Measurements from ENCODE around the gene MARK1. TPM values are rescaled to one million over a fixed set of nuclear protein-coding genes. Genes with fewer than 3 reads are reported as not detected.

Gene MARK1
- total RNA-seq, 1 experiment from 2014 or later: not detected

- H3K9me3 ChIP-seq (ENCODE audit: control insufficient read depth, insufficient read depth, low read depth, low read length): no peaks in the 10 kb centered on the region
- H3K4me3 ChIP-seq (ENCODE audit: low read depth in 2 of 2, low read length in 2 of 2): no peak overlapping the region
- intact Hi-C loops (cut with micrococcal nuclease; ENCODE audit: unreplicated experiment): no loop called here
- no peak for TF ChIP-seq POLR2AphosphoS5 (IDR thresholded peaks at IDR 0.05; ENCODE audit: low read depth, low read length)
- TF ChIP-seq, protein P1, sequence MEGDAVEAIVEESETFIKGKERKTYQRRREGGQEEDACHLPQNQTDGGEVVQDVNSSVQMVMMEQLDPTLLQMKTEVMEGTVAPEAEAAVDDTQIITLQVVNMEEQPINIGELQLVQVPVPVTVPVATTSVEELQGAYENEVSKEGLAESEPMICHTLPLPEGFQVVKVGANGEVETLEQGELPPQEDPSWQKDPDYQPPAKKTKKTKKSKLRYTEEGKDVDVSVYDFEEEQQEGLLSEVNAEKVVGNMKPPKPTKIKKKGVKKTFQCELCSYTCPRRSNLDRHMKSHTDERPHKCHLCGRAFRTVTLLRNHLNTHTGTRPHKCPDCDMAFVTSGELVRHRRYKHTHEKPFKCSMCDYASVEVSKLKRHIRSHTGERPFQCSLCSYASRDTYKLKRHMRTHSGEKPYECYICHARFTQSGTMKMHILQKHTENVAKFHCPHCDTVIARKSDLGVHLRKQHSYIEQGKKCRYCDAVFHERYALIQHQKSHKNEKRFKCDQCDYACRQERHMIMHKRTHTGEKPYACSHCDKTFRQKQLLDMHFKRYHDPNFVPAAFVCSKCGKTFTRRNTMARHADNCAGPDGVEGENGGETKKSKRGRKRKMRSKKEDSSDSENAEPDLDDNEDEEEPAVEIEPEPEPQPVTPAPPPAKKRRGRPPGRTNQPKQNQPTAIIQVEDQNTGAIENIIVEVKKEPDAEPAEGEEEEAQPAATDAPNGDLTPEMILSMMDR (IDR thresholded peaks at IDR 0.05): no peak
- TF ChIP-seq TCF7L2 (IDR thresholded peaks at IDR 0.05; ENCODE audit: low read depth, low read length): no peak
- TF ChIP-seq, protein P2, sequence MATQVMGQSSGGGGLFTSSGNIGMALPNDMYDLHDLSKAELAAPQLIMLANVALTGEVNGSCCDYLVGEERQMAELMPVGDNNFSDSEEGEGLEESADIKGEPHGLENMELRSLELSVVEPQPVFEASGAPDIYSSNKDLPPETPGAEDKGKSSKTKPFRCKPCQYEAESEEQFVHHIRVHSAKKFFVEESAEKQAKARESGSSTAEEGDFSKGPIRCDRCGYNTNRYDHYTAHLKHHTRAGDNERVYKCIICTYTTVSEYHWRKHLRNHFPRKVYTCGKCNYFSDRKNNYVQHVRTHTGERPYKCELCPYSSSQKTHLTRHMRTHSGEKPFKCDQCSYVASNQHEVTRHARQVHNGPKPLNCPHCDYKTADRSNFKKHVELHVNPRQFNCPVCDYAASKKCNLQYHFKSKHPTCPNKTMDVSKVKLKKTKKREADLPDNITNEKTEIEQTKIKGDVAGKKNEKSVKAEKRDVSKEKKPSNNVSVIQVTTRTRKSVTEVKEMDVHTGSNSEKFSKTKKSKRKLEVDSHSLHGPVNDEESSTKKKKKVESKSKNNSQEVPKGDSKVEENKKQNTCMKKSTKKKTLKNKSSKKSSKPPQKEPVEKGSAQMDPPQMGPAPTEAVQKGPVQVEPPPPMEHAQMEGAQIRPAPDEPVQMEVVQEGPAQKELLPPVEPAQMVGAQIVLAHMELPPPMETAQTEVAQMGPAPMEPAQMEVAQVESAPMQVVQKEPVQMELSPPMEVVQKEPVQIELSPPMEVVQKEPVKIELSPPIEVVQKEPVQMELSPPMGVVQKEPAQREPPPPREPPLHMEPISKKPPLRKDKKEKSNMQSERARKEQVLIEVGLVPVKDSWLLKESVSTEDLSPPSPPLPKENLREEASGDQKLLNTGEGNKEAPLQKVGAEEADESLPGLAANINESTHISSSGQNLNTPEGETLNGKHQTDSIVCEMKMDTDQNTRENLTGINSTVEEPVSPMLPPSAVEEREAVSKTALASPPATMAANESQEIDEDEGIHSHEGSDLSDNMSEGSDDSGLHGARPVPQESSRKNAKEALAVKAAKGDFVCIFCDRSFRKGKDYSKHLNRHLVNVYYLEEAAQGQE (IDR thresholded peaks at IDR 0.05; ENCODE audit: insufficient read depth in 1 of 2, low read depth in 2 of 2, low read length in 1 of 2): no peak
- TF ChIP-seq SIN3A (IDR thresholded peaks at IDR 0.05; ENCODE audit: borderline replicate concordance, insufficient read depth, low read depth, low read length): no peak
- in situ Hi-C loops (cut with HindIII; ENCODE audit: low pct_unique_long_range_greater_than_20kb, low sequenced_read_pairs): no loop called here
- CTCF ChIA-PET: no interaction called here
- no TSS peak for BruUV-seq (replicated peaks)
- POLR2A ChIA-PET: no interaction called here
- DNase-seq (ENCODE audit: low read depth, low spot score) (no peak), ATAC-seq (no peak)
- peaks cover 7% of the 10 kb centered on the region; the same call in 1 of the 2 replicates for H3K27me3 ChIP-seq (ENCODE audit: control insufficient read depth, insufficient read depth, low read length)
- no peaks in the 10 kb centered on the region for H3K4me1 ChIP-seq (ENCODE audit: control insufficient read depth, insufficient read depth, low read length)
- no peaks in the 10 kb centered on the region for H3K36me3 ChIP-seq (ENCODE audit: control insufficient read depth, insufficient read depth, low read length)
- no peak overlapping the region for H3K27ac ChIP-seq (ENCODE audit: low read length)
Observed at GRCh38 chr1:220516014-220516721, 11.8 kb upstream of the MARK1 start.

DNA sequence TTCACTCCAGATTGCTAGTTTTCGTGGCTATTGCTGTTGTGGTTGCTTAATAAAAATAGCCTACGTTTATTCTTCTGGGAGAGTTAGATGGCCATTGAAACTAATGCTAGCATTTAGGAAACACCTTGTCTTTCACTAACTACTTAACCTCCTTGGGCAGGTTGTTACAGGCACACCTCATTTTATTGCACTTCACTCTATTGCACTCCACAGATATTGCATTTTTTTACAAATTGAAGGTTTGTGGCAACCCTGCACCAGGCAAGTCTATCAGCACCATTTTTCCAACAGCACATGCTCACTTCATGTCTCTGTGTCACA is 11.3 kb upstream of the MARK1 start:
- no TSS peak for BruUV-seq (replicated peaks)
- intact Hi-C loops (cut with micrococcal nuclease; ENCODE audit: unreplicated experiment): no loop called here

More for the DNA sequence above, 11.3 kb upstream of the MARK1 start:
- Histone ChIP-seq H3K27ac (ENCODE audit: low read length) (no peak overlapping the region), H3K9me3 (ENCODE audit: control insufficient read depth, insufficient read depth, low read depth, low read length) (no peaks in the 10 kb centered on the region), H3K27me3 (ENCODE audit: control insufficient read depth, insufficient read depth, low read length) (peaks cover 8% of the 10 kb centered on the region; the same call in 1 of the 2 replicates), H3K4me3 (ENCODE audit: low read depth in 2 of 2, low read length in 2 of 2) (no peak overlapping the region), H3K36me3 (ENCODE audit: control insufficient read depth, insufficient read depth, low read length) (no peaks in the 10 kb centered on the region), H3K4me1 (ENCODE audit: control insufficient read depth, insufficient read depth, low read length) (no peaks in the 10 kb centered on the region)
- DNase-seq (ENCODE audit: low read depth, low spot score) (no peak), ATAC-seq (no peak)
- CTCF ChIA-PET: no interaction called here
- in situ Hi-C loops (cut with HindIII; ENCODE audit: low pct_unique_long_range_greater_than_20kb, low sequenced_read_pairs): no loop called here
- POLR2A ChIA-PET: no interaction called here
- TF ChIP-seq, protein P2 (IDR thresholded peaks at IDR 0.05; ENCODE audit: insufficient read depth in 1 of 2, low read depth in 2 of 2, low read length in 1 of 2): no peak
- no peak for TF ChIP-seq POLR2AphosphoS5 (IDR thresholded peaks at IDR 0.05; ENCODE audit: low read depth, low read length)
- TF ChIP-seq SIN3A (IDR thresholded peaks at IDR 0.05; ENCODE audit: borderline replicate concordance, insufficient read depth, low read depth, low read length): no peak
- TF ChIP-seq TCF7L2 (IDR thresholded peaks at IDR 0.05; ENCODE audit: low read depth, low read length): no peak
- TF ChIP-seq, protein P1 (IDR thresholded peaks at IDR 0.05): no peak

Measured in Panc1 (cell line).